Erythroblast (primary cell): ENCODE data around the gene SLC24A3.

Source experiments
- GATA1 ChIP-seq: IDR thresholded peaks from 2 replicates; pipeline ENCODE4 v1.6.1; 2011; ENCODE audit warnings: low read depth, mild to moderate bottlenecking, control low read depth, low read length, moderate library complexity
- POLR2A ChIP-seq: IDR thresholded peaks from 2 replicates; pipeline ENCODE4 v1.6.1; 2011; ENCODE audit warnings: mild to moderate bottlenecking, low read length

- no peak for TF ChIP-seq POLR2A
- no peak for TF ChIP-seq GATA1
Measured at GRCh38 chr20:19546648-19547047, 334.2 kb downstream of the SLC24A3 start.
